Upper lobe of right lung (tissue), 1 donor: ENCODE data around the gene TEK. TPM values are rescaled to one million over a fixed set of nuclear protein-coding genes. Genes with fewer than 3 reads are reported as not detected.

ENCODE experiments used
- ATAC-seq: fragments of 200-7000 bp; cut with Tn5 transposase; one replicate; pipeline ENCODE4 v1.9.1; 2020; ENCODE audit warnings: mild to moderate bottlenecking, moderate library complexity
- DNase-seq: peaks from one replicate; pipeline ENCODE4 v3.0.0-alpha.2; 2020
- H3K27ac ChIP-seq: fragments of 200-600 bp; one replicate; pipeline ENCODE4 v1.8.0; 2022
- H3K27me3 ChIP-seq: fragments of 200-600 bp; one replicate; pipeline ENCODE4 v1.8.0; 2022; ENCODE audit warnings: mild to moderate bottlenecking
- H3K36me3 ChIP-seq: fragments of 200-600 bp; one replicate; pipeline ENCODE4 v1.8.0; 2022
- H3K4me1 ChIP-seq: fragments of 200-600 bp; one replicate; pipeline ENCODE4 v1.8.0; 2022
- H3K4me3 ChIP-seq: fragments of 200-600 bp; one replicate; pipeline ENCODE4 v1.8.0; 2022; ENCODE audit warnings: mild to moderate bottlenecking
- H3K9me3 ChIP-seq: fragments of 200-600 bp; one replicate; pipeline ENCODE4 v1.8.0; 2022
- CTCF ChIP-seq: fragments of 200-600 bp; IDR thresholded peaks from one replicate; pipeline ENCODE4 v1.8.0; 2022; ENCODE audit warnings: antibody characterized with exemption
- intact Hi-C: fragments of 100-400 bp; cut with DNase I; formaldehyde crosslinking; loops from one replicate; pipeline ENCODE4 v1.11.0; 2022
- total RNA-seq: library from RNA; stranded (reverse); fragmentation: NEBNext Ultra II Directional; extraction: Animal tissue kit (Norgen Biotek cat#: 25700); gene quantifications from one replicate; pipeline ENCODE4 v1.2.1, GENCODE V29; 2021
- donor health status: DM: no; HTN: yes; CAD: no; lungs with severe emphysema.

TEK gene
- total RNA-seq, 1 donor from 2014 or later, result 65.6 TPM

- Histone ChIP-seq H3K9me3 (no peaks in the 10 kb centered on the region), H3K4me1 (no peaks in the 10 kb centered on the region), H3K27ac (no peak overlapping the region), H3K36me3 (no peaks in the 10 kb centered on the region), H3K27me3 (no peaks in the 10 kb centered on the region), H3K4me3 (no peak overlapping the region)
- no peak for TF ChIP-seq CTCF
- intact Hi-C loops, result no loop called here
- ATAC-seq (no peak), DNase-seq (no peak)
Measured at GRCh38 chr9:27272103-27272502, 163.1 kb downstream of the TEK start.

- Histone ChIP-seq H3K4me3 (no peak overlapping the region), H3K27me3 (no peaks in the 10 kb centered on the region), H3K36me3 (no peaks in the 10 kb centered on the region), H3K9me3 (no peaks in the 10 kb centered on the region), H3K4me1 (no peaks in the 10 kb centered on the region), H3K27ac (no peak overlapping the region)
- intact Hi-C loops, result no loop called here
- DNase-seq (no peak), ATAC-seq (no peak)
- TF ChIP-seq CTCF, result no peak
Measured at GRCh38 chr9:27273186-27273585, 164.2 kb downstream of the TEK start.

GRCh38 chr9:27276193-27277030 lies 167.4 kb downstream of the TEK start:
- DNase-seq (no peak), ATAC-seq (peak; percentile 77)
- peak; percentile 74 for TF ChIP-seq CTCF
- no peaks in the 10 kb centered on the region for H3K9me3 ChIP-seq
- H3K4me1 ChIP-seq, result no peaks in the 10 kb centered on the region
- H3K36me3 ChIP-seq, result no peaks in the 10 kb centered on the region
- peak overlapping the region; percentile 27 for H3K4me3 ChIP-seq
- no peak overlapping the region for H3K27ac ChIP-seq
- no peaks in the 10 kb centered on the region for H3K27me3 ChIP-seq
- intact Hi-C loops, result no loop called here

- Histone ChIP-seq H3K27me3 (no peaks in the 10 kb centered on the region), H3K4me1 (no peaks in the 10 kb centered on the region), H3K27ac (no peak overlapping the region), H3K36me3 (no peaks in the 10 kb centered on the region), H3K9me3 (no peaks in the 10 kb centered on the region), H3K4me3 (no peak overlapping the region)
- ATAC-seq (no peak), DNase-seq (no peak)
- intact Hi-C loops, result no loop called here
- TF ChIP-seq CTCF, result no peak
Measured at GRCh38 chr9:27278374-27278773, 169.3 kb downstream of the TEK start.

GRCh38 chr9:27279611-27280010 lies 170.6 kb downstream of the TEK start:
- DNase-seq (no peak), ATAC-seq (no peak)
- Histone ChIP-seq H3K4me1 (no peaks in the 10 kb centered on the region), H3K27me3 (no peaks in the 10 kb centered on the region), H3K4me3 (no peak overlapping the region), H3K9me3 (no peaks in the 10 kb centered on the region), H3K36me3 (no peaks in the 10 kb centered on the region), H3K27ac (no peak overlapping the region)
- no peak for TF ChIP-seq CTCF
- intact Hi-C loops, result no loop called here

Other genes with a start within 250 kb of the TEK start
- gene CAAP1, start 216.4 kb upstream of the TEK start, total RNA-seq, result 11.6 TPM
- 22.1 TPM for gene PLAA, start 162.0 kb upstream of the TEK start, total RNA-seq
- gene IFT74, start 152.8 kb upstream of the TEK start, total RNA-seq, result 11.6 TPM
- gene LRRC19, start 103.6 kb upstream of the TEK start, total RNA-seq, result 0.64 TPM
- gene EQTN, start 187.9 kb downstream of the TEK start, total RNA-seq, result not detected